Neutrophil (primary cell): ENCODE measurements around the gene RPL29.

Experiments
- H3K27ac ChIP-seq: fragments of 200-600 bp; sonication (generic); 2 replicates; pipeline ENCODE4 v1.5.1; 2016; ENCODE audit warnings: mild to moderate bottlenecking, moderate library complexity
- H3K27me3 ChIP-seq: fragments of 200-600 bp; sonication (generic); 2 replicates; pipeline ENCODE4 v1.6.0; 2016; ENCODE audit warnings: mild to moderate bottlenecking
- H3K36me3 ChIP-seq: fragments of 200-600 bp; sonication (generic); 2 replicates; pipeline ENCODE4 v1.5.1; 2017
- H3K4me1 ChIP-seq, 2 experiments: fragments of 200-600 bp in 1 of 2; sonication (generic) in 1 of 2; 1 replicate in 1 of 2; 2 replicates in 1 of 2; pipeline versions ENCODE4 v1.5.1 to v1.6.1; 2013 to 2016; ENCODE audit warnings: low read depth in 1 of 2, low read length in 1 of 2, mild to moderate bottlenecking in 1 of 2, moderate library complexity in 1 of 2; ENCODE audit not compliant: control insufficient read depth in 1 of 2, insufficient read depth in 1 of 2
- H3K4me3 ChIP-seq, 2 experiments: fragments of 200-600 bp in 1 of 2; sonication (generic) in 1 of 2; 1 replicate in 1 of 2; 2 replicates in 1 of 2; pipeline ENCODE4 v1.5.1; 2013 to 2016; ENCODE audit warnings: low read depth in 1 of 2, low read length in 1 of 2, mild to moderate bottlenecking in 1 of 2, moderate library complexity in 1 of 2
- H3K9me3 ChIP-seq: fragments of 200-600 bp; sonication (generic); 2 replicates; pipeline ENCODE4 v1.5.1; 2016
- CTCF ChIP-seq: fragments of 200-600 bp; sonication (generic); IDR thresholded peaks from 2 replicates; pipeline ENCODE4 v1.5.1; 2016; ENCODE audit warnings: antibody characterized with exemption

Gene RPL29

DNA sequence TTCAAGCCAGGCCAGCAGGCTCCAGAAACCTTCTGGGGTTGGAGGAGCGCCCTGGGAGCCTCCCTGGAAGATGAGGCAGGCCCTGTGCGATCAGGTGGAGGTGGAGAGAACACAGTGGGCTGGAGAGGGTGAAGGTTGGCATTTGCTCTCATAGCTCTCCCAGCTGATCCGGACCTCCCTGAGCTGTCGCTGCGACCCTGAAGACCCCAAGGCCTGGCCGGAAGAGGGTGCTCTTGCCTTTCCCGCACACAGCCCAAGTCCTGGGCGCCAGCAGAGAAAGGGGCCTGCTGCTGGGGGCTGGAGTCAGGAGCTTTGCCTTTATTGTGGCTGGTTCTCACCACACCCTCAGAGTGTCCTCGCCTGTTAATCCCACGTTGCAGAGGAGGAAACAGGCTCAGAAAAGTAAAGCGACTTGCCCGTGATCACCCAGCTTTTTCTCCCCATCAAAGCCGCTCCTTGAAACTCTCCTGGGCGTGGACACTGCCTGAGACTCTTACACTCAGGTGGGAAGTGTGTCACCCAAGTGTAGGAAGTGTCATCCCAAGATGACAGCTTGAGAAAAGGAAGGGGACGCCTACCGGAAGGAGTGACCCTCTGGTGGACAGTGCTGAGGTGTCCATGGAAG, 8.6 kb upstream of the RPL29 start:
- TF ChIP-seq CTCF: no peak
- H3K27me3 ChIP-seq: no peaks in the 10 kb centered on the region

GRCh38 chr3:52002748-52003147, 7.1 kb upstream of the RPL29 start:
- Histone ChIP-seq H3K27ac (no peak overlapping the region), H3K27me3 (peaks cover 4% of the 10 kb centered on the region), H3K4me3 (no peak overlapping the region), H3K9me3 (no peaks in the 10 kb centered on the region), H3K36me3 (no peaks in the 10 kb centered on the region), H3K4me1 (peaks cover 0 to 5% of the 10 kb centered on the region in 2 experiments)
- TF ChIP-seq CTCF: no peak

More for the DNA sequence above, 8.6 kb upstream of the RPL29 start:
- H3K4me3 ChIP-seq: no peak overlapping the region
- H3K4me1 ChIP-seq: peaks cover 0 to 5% of the 10 kb centered on the region in 2 experiments
- H3K27ac ChIP-seq: no peak overlapping the region
- H3K36me3 ChIP-seq: no peaks in the 10 kb centered on the region
- no peaks in the 10 kb centered on the region for H3K9me3 ChIP-seq

GRCh38 chr3:52001443-52001974, 5.8 kb upstream of the RPL29 start:
- TF ChIP-seq CTCF: peak; percentile 84
- no peaks in the 10 kb centered on the region for H3K36me3 ChIP-seq
- H3K27ac ChIP-seq: no peak overlapping the region
- H3K9me3 ChIP-seq: no peaks in the 10 kb centered on the region
- no peak overlapping the region for H3K4me3 ChIP-seq
- H3K4me1 ChIP-seq: peaks cover 0 to 5% of the 10 kb centered on the region in 2 experiments
- H3K27me3 ChIP-seq: peaks cover 4% of the 10 kb centered on the region

DNA sequence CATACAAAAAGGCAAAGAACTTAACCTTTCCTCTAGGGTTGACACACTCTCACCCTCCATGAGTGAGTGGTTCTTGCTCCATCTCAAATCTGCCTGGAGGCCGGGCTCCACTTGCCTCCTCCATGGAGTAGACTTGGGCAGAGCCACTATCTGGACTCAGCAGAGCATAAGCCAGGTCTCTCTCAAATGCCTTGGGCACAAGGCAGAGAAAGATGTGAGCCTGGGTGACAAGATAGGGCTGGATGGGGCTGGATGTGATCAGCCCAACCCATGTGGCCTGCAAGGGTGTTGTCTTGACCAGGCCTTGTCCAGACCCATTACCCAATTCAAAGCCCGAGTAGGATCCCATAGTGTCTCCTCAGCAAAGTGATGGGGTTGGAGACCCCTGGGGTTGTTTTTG, 4.2 kb upstream of the RPL29 start:
- H3K4me3 ChIP-seq: no peak overlapping the region
- peaks cover 10 to 13% of the 10 kb centered on the region in 2 experiments for H3K4me1 ChIP-seq
- H3K27me3 ChIP-seq: peaks cover 4% of the 10 kb centered on the region
- H3K9me3 ChIP-seq: no peaks in the 10 kb centered on the region
- H3K27ac ChIP-seq: no peak overlapping the region
- H3K36me3 ChIP-seq: no peaks in the 10 kb centered on the region
- TF ChIP-seq CTCF: no peak

DNA sequence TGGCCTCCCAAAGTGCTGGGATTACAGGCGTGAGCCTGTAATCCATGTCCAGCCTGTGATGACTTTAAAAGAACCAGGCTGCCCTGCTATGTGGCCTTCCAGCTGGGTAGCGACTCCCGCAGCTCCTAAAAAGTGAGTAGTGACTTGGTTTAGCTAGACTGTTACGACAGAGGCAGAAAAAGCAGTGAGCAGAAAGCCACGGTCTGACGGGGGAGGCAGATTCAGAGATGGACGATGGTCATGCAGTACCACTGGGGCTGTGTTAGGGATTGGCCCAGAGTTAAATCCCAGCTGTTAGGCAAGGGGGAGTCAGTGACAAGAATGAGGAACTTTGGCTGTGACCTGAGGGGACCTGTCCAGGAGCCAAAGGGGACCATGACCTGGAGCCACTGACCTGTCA, 3.1 kb upstream of the RPL29 start:
- H3K27me3 ChIP-seq: peaks cover 4% of the 10 kb centered on the region
- no peak overlapping the region for H3K4me3 ChIP-seq
- H3K9me3 ChIP-seq: no peaks in the 10 kb centered on the region
- H3K36me3 ChIP-seq: peaks cover 8% of the 10 kb centered on the region
- peaks cover 15 to 16% of the 10 kb centered on the region in 2 experiments for H3K4me1 ChIP-seq
- H3K27ac ChIP-seq: no peak overlapping the region
- no peak for TF ChIP-seq CTCF
